CD14-positive monocyte (primary cell): ENCODE measurements around the gene TCIRG1. TPM values are rescaled to one million over a fixed set of nuclear protein-coding genes. Genes with fewer than 3 reads are reported as not detected.
A peak's percentile ranks its signal among the peaks of the same experiment; 100 is the strongest.

ENCODE experiments used
- DNase-seq, 3 donors: peaks; one replicate each; pipeline ENCODE4 v3.0.0-alpha.2; 2011 to 2022
- H2AFZ ChIP-seq: 2 replicates; pipeline ENCODE4 v1.6.0; 2012; ENCODE audit warnings: mild to moderate bottlenecking, low read depth, low read length, inconsistent platforms; ENCODE audit not compliant: insufficient read depth, poor library complexity, severe bottlenecking
- H3K27ac ChIP-seq, 2 donors: 1 replicate in 1 of 2; 2 replicates in 1 of 2; pipeline ENCODE4 v1.5.1; 2012 to 2013; ENCODE audit warnings: low read length in 2 of 2, control low read depth in 1 of 2, inconsistent platforms in 1 of 2, low read depth in 1 of 2, mild to moderate bottlenecking in 1 of 2
- H3K27me3 ChIP-seq, 2 donors: one replicate each; pipeline versions ENCODE4 v1.6.0 to v1.6.1; 2011 to 2013; ENCODE audit warnings: low read length in 2 of 2; ENCODE audit not compliant: control insufficient read depth in 2 of 2, insufficient read depth in 2 of 2
- H3K36me3 ChIP-seq, 2 donors: replicated peaks in 1 of 2; 1 replicate in 1 of 2; 2 replicates in 1 of 2; pipeline versions ENCODE4 v1.5.1 to v1.6.1; 2012 to 2013; ENCODE audit warnings: low read length in 2 of 2, control low read depth in 1 of 2, inconsistent platforms in 1 of 2, mild to moderate bottlenecking in 1 of 2; ENCODE audit not compliant: insufficient read depth in 2 of 2, control insufficient read depth in 1 of 2
- H3K4me1 ChIP-seq, 2 donors: 1 replicate in 1 of 2; 2 replicates in 1 of 2; pipeline versions ENCODE4 v1.5.1 to v1.6.1; 2012 to 2013; ENCODE audit warnings: low read length in 2 of 2, control low read depth in 1 of 2, inconsistent platforms in 1 of 2, mild to moderate bottlenecking in 1 of 2, moderate library complexity in 1 of 2; ENCODE audit not compliant: insufficient read depth in 2 of 2, control insufficient read depth in 1 of 2
- H3K4me2 ChIP-seq: replicated peaks from 2 replicates; pipeline ENCODE3; 2012; ENCODE audit warnings: low read length, moderate library complexity, mild to moderate bottlenecking; ENCODE audit not compliant: poor library complexity, severe bottlenecking; ENCODE audit errors: extremely low read depth
- H3K4me3 ChIP-seq, 3 experiments: fragments of 200-600 bp in 1 of 3; sonication (generic) in 1 of 3; replicated peaks in 1 of 3; 1 replicate in 2 of 3; 2 replicates in 1 of 3; pipeline ENCODE4 v1.5.1; 2011 to 2013; ENCODE audit warnings: low read length in 3 of 3, mild to moderate bottlenecking in 3 of 3, control low read depth in 2 of 3, low read depth in 2 of 3, inconsistent platforms in 1 of 3, moderate library complexity in 1 of 3
- H3K79me2 ChIP-seq: 2 replicates; pipeline ENCODE4 v1.6.0; 2012; ENCODE audit warnings: mild to moderate bottlenecking, control low read depth, inconsistent platforms, low read length, moderate library complexity; ENCODE audit not compliant: insufficient read depth
- H3K9ac ChIP-seq: 2 replicates; pipeline ENCODE4 v1.6.0; 2017; ENCODE audit warnings: low read length, mild to moderate bottlenecking; ENCODE audit not compliant: insufficient read depth, poor library complexity, severe bottlenecking
- H3K9me3 ChIP-seq, 2 donors: replicated peaks in 1 of 2; 1 replicate in 1 of 2; 2 replicates in 1 of 2; pipeline versions ENCODE4 v1.5.1 to v1.6.1; 2012 to 2013; ENCODE audit warnings: low read length in 2 of 2, control low read depth in 1 of 2; ENCODE audit not compliant: control insufficient read depth in 1 of 2, insufficient read depth in 1 of 2
- H4K20me1 ChIP-seq: 2 replicates; pipeline ENCODE4 v1.6.0; 2012; ENCODE audit warnings: mild to moderate bottlenecking, low read length, control low read depth, moderate library complexity; ENCODE audit not compliant: insufficient read depth
- H3K27ac Mint-ChIP-seq, 7 donors: one replicate each; pipeline ENCODE4 v1.8.0; 2020; ENCODE audit warnings: mild to moderate bottlenecking in 7 of 7, mixed read lengths in 7 of 7, moderate library complexity in 6 of 7, inconsistent platforms in 2 of 7
- H3K27me3 Mint-ChIP-seq, 3 donors: one replicate each; pipeline ENCODE4 v1.8.0; 2021 to 2022; ENCODE audit warnings: low read depth in 3 of 3, mild to moderate bottlenecking in 3 of 3, mixed read lengths in 3 of 3, moderate library complexity in 3 of 3, inconsistent platforms in 1 of 3
- H3K36me3 Mint-ChIP-seq, 2 donors: one replicate each; pipeline ENCODE4 v1.8.0; 2020; ENCODE audit warnings: mixed read lengths in 2 of 2, inconsistent platforms in 1 of 2, mild to moderate bottlenecking in 1 of 2
- H3K4me1 Mint-ChIP-seq: one replicate; pipeline ENCODE4 v1.8.0; 2020; ENCODE audit warnings: mild to moderate bottlenecking, mixed read lengths
- H3K4me3 Mint-ChIP-seq, 2 donors: one replicate each; pipeline ENCODE4 v1.8.0; 2020; ENCODE audit warnings: mild to moderate bottlenecking in 2 of 2, mixed read lengths in 2 of 2, moderate library complexity in 1 of 2
- H3K9me3 Mint-ChIP-seq, 7 donors: one replicate each; pipeline ENCODE4 v1.8.0; 2020 to 2022; ENCODE audit warnings: mixed read lengths in 7 of 7, mild to moderate bottlenecking in 6 of 7, moderate library complexity in 6 of 7, inconsistent platforms in 2 of 7
- WGBS: methylation state at CpG from one replicate; pipeline ENCODE4 v1.1.5; 2013; ENCODE audit warnings: missing lambda C conversion rate; ENCODE audit not compliant: insufficient coverage; 5-methylcytosine and 5-hydroxymethylcytosine counted together
- intact Hi-C, 2 donors: fragments of 100-400 bp; cut with micrococcal nuclease; formaldehyde crosslinking; loops; one replicate each; pipeline versions ENCODE4 v1.15.0 to v1.15.1; 2023
- polyA plus RNA-seq, 3 donors: library from polyadenylated mRNA; depleted of rRNA in 1 of 3; unstranded in 2 of 3; stranded (reverse) in 1 of 3; fragments of 300-500 nt in 2 of 3; fragments of >200 nt in 1 of 3; fragmentation: Illumina TruSeq in 2 of 3; gene quantifications; 1 replicate in 2 of 3; 2 replicates in 1 of 3; pipeline ENCODE4 v1.2.3, GENCODE V29; 2012 to 2021
- TF ChIP-seq, protein P1 (sequence below): fragments of 200-600 bp; IDR thresholded peaks from one replicate; pipeline ENCODE4 v1.8.0; 2022; ENCODE audit warnings: antibody characterized with exemption, mild to moderate bottlenecking

TCIRG1 gene
- polyA plus RNA-seq, 3 donors: 197 to 1,286 (median 225) TPM

DNA sequence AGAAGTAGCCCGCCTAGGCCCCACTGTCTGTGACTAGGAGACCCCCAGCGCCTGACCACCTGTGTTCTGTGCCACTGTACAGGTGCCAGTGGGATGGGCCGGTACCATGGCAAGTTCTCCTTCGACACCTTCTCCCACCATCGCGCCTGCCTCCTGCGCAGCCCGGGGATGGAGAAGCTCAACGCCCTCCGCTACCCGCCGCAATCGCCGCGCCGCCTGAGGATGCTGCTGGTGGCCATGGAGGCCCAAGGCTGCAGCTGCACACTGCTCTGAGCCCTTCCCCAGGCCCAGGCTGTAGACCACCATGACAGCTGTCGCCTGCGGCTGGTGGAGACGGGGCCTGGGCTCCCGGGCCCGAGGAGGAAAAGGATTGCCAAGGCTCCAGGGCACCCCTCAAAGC, 11.2 kb upstream of the TCIRG1 start:
- Mint-ChIP-seq H3K27ac (no peak overlapping the region), H3K4me1 (peaks cover 25% of the 10 kb centered on the region), H3K27me3 (peaks cover 0 to 1% (median 0%) of the 10 kb centered on the region in 3 donors), H3K9me3 (no peaks in the 10 kb centered on the region), H3K36me3 (peaks cover 46 to 56% of the 10 kb centered on the region in 2 donors), H3K4me3 (no peak overlapping the region)
- no peak overlapping the region for H3K27ac ChIP-seq
- H3K27me3 ChIP-seq: no peaks in the 10 kb centered on the region
- WGBS: 95% methylated on average over 21 of the region's 21 CpGs
- H4K20me1 ChIP-seq: peaks cover 22% of the 10 kb centered on the region
- no peak overlapping the region for H3K9ac ChIP-seq
- no peak for DNase-seq
- no peak overlapping the region for H3K4me3 ChIP-seq
- H3K9me3 ChIP-seq: no peaks in the 10 kb centered on the region
- intact Hi-C loops: no loop called here
- H3K36me3 ChIP-seq: peaks cover 53 to 56% of the 10 kb centered on the region in 2 donors
- TF ChIP-seq, protein P1, sequence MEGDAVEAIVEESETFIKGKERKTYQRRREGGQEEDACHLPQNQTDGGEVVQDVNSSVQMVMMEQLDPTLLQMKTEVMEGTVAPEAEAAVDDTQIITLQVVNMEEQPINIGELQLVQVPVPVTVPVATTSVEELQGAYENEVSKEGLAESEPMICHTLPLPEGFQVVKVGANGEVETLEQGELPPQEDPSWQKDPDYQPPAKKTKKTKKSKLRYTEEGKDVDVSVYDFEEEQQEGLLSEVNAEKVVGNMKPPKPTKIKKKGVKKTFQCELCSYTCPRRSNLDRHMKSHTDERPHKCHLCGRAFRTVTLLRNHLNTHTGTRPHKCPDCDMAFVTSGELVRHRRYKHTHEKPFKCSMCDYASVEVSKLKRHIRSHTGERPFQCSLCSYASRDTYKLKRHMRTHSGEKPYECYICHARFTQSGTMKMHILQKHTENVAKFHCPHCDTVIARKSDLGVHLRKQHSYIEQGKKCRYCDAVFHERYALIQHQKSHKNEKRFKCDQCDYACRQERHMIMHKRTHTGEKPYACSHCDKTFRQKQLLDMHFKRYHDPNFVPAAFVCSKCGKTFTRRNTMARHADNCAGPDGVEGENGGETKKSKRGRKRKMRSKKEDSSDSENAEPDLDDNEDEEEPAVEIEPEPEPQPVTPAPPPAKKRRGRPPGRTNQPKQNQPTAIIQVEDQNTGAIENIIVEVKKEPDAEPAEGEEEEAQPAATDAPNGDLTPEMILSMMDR: no peak
- no peak overlapping the region for H2AFZ ChIP-seq
- H3K4me2 ChIP-seq: no peak overlapping the region
- peaks cover 18 to 23% of the 10 kb centered on the region in 2 donors for H3K4me1 ChIP-seq
- peaks cover 20% of the 10 kb centered on the region for H3K79me2 ChIP-seq

GRCh38 chr11:68028802-68029545, 9.9 kb upstream of the TCIRG1 start:
- no peak overlapping the region for H3K4me2 ChIP-seq
- intact Hi-C loops: no loop called here
- WGBS: 72% methylated on average over 11 of the region's 12 CpGs
- no peak for DNase-seq
- no peaks in the 10 kb centered on the region for H3K27me3 ChIP-seq
- no peak overlapping the region for H3K27ac ChIP-seq
- TF ChIP-seq, protein P1: no peak
- H3K4me3 Mint-ChIP-seq: peak overlapping the region in 1 of 2 donors; percentile 45
- no peak overlapping the region for H3K9ac ChIP-seq
- H3K4me3 ChIP-seq: no peak overlapping the region
- H3K4me1 ChIP-seq: peaks cover 18 to 23% of the 10 kb centered on the region in 2 donors
- peaks cover 15% of the 10 kb centered on the region for H4K20me1 ChIP-seq
- H2AFZ ChIP-seq: no peak overlapping the region
- H3K27me3 Mint-ChIP-seq: peaks cover 0 to 1% (median 0%) of the 10 kb centered on the region in 3 donors
- H3K36me3 Mint-ChIP-seq: peaks cover 44 to 51% of the 10 kb centered on the region in 2 donors
- peaks cover 22% of the 10 kb centered on the region for H3K79me2 ChIP-seq
- peaks cover 25% of the 10 kb centered on the region for H3K4me1 Mint-ChIP-seq
- H3K9me3 ChIP-seq: no peaks in the 10 kb centered on the region
- peaks cover 52 to 56% of the 10 kb centered on the region in 2 donors for H3K36me3 ChIP-seq
- no peaks in the 10 kb centered on the region for H3K9me3 Mint-ChIP-seq
- H3K27ac Mint-ChIP-seq: peak overlapping the region in 4 of 7 donors; percentile 26 to 77 (median 68)
